GM19395 (cell line): Measurements from ENCODE around the gene CDK5R1.
A peak's percentile ranks its signal among the peaks of the same experiment; 100 is the strongest.

Source experiments
- ATAC-seq: cut with Tn5 transposase; IDR thresholded peaks from one replicate; pipeline ENCODE4 v1.9.1; 2021; ENCODE audit warnings: mild to moderate bottlenecking, moderate library complexity; ENCODE audit not compliant: unreplicated experiment

The CDK5R1 gene

DNA sequence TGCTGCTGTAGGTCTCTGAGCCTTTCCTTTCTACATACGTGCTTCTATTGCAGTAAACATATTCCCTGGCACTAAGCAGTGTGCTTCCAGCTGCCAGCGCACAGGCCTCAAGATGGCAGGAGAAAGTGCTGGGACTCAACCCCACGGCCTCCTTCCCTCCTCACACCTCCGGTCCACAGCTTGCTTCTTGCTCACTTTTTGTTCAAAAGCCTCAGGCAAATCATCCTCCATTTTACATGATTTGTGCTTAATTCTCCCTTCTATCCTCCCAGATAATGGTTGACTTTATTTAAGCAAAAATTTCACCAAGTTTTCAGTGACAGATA lies 5.4 kb downstream of the CDK5R1 start:
- ATAC-seq, result no peak

GRCh38 chr17:32492648-32493289 lies 6.0 kb downstream of the CDK5R1 start:
- no peak for ATAC-seq

DNA sequence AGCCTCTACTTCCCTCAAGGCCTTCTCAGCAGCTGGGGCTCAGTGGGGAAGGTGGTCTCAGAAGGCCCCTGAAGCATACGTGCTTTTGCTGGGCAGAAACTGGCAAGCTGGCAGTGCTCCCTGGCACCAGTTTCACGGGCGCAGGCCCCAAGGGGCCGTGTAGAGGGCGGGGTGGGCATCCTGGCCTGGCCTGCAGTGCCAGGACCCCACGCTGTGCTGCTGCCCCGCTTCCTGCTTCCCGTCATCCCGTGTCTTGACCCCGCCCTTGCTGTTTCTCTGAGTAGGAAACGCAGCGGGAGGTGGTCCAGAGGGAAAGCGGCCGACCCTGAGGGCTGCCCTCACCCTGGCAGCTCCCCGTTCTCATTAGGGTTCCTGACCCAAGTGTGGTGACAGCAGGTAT lies 6.8 kb downstream of the CDK5R1 start:
- no peak for ATAC-seq

- no peak for ATAC-seq
Measured at GRCh38 chr17:32493976-32494513, 7.3 kb downstream of the CDK5R1 start.

DNA sequence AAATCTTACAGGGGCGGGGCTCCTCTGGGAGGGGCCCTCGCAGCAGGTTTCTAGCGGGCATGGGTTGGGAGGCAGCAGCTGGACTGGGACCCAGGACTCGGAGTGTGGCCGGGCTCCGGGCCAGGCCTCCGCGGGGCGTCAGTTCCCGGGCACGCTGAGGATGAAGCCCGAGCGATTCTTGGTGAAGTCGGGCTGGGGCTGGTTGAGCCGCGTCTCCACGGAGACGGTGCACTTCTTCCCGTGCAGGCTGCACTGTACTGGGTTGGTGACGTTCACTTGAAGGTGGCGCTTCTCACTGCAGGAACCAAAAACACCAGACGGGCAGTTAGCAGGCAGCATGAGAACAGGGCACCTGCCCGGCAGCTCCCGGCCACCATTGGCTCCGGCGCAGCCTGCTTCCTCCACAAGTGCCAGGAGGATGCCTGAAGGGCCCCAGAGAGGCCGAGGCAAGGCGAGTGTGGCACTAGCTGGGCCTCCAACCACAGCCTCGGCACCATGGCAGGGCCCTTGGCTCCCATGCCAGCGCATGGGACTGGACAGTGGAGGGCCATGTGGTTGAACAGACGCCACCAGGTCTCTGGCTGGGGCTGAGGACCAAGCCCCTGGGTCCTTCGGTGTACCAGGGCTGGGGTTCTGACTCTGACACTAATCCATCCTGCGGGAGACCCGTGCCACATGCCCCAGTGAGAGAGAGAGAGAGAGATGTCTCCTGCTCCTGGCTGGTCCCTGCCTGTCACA lies 8.0 kb downstream of the CDK5R1 start:
- ATAC-seq, result no peak

DNA sequence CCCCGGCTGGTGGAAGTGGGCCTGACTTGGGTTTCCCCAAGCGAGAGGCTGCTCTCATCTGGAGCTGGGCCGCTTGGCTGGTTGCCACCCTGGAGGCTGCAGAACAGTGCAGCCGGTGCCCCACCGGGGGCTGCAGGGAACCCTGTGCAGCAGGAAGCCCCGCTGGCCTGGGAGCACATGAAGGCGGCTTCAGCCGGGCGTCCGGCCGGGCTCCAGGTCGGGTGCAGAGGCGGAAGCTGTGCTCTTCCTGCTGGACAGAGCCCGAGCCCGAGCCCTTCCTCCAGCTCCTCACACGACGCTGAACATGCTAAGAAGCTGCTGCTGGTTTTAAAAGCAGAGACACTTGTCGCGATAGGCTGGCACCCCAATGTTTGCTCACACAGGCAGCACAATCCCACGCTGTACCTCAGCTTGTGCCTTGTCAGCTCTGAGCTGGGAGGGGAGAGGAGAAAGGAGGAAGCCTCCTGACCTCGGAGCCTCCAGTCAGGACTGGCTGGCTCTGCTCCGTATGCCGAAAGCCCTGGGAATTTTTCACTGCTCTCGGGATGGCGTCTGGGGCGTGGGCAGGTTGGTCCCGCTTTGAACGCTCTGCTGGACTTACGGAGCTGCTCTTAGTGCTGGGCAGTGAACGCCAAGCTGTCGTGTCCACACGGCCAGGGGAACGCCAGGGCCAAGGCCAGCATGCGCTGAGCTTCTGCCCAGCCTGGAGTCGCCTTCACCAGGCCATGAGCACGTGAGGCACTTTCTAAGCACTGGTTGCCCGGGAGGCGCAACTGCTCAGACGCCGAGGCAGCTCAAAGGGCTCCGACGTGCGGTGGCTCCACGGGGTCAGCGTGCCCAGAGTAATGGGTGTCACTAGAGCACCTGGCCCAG lies 8.8 kb downstream of the CDK5R1 start:
- ATAC-seq, result no peak

DNA sequence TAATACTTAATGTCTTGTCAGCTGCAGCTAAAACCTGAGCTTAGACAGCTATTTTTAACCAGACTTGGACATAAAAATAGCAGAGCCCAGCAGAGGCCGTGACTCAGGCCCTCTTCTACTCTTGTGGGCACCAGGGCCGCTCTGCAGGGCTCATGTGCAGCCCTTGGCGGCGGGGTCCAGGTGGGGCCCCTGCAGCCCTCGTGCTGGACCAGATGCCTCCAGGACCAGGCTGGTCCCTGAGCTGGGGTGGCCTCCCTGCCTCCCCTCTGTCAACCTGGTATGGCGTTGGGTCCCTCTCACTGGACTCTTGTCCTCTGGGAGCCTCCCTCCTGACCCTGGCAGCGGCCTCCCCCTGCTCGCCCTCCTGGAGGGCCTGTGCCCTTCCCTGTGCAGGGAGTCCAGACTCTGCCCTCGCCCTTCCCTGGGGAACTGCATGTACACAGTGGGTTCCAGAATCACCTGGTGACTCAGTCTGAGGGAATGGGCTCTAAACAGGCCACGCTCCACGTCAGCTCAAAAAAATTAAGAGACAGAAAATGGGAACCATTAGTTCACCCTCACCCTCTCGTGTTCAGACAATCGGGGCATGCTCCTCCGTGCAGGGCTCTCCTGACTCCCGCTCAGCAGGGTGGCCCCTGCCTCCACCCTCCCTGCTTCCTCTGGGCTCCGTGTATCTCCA lies 9.7 kb downstream of the CDK5R1 start:
- no peak for ATAC-seq

GRCh38 chr17:32497431-32498205 lies 10.8 kb downstream of the CDK5R1 start:
- ATAC-seq, result no peak

GRCh38 chr17:32498391-32498790 lies 11.6 kb downstream of the CDK5R1 start:
- ATAC-seq, result no peak

DNA sequence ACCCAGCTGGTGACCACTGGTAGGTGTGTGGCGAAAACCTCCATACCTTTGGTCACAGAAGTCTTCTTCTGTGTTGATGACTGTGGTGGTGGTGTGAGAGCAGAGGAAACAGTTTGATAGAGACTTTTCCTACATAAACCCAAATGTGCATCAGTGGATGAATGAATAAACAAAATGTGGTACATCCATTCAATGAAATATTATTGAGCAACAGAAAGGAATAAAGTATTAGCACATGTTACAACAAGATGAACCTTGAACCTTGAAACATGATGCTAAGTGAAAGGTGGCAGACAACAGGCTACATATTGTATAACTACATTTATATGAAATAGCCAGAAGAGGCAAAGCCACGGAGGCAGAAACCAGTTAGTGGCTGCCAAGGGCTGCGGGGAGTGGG lies 15.2 kb downstream of the CDK5R1 start:
- ATAC-seq, result no peak

DNA sequence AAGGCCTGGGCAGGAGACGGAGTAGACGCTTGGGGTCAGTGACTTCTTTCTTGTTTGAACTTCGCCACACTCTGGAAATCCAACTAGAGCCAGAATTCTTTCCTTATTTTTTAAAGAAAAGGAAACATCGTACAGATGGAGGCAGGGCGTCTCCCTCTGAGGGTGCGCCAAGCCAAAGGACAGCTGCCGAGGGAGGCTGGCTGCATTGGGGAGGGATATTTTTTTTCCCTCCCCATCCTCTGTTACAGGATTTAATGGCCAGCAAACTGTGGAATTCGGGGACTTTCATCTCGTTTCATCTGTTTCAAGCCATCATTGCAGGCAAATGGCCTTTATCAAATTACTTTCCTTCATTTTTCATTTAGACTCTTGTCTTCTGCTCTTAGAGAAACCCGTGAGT lies 15.9 kb downstream of the CDK5R1 start:
- ATAC-seq, result no peak

- ATAC-seq, result peak; percentile 93
Measured at GRCh38 chr17:32503251-32504165, 16.7 kb downstream of the CDK5R1 start.

DNA sequence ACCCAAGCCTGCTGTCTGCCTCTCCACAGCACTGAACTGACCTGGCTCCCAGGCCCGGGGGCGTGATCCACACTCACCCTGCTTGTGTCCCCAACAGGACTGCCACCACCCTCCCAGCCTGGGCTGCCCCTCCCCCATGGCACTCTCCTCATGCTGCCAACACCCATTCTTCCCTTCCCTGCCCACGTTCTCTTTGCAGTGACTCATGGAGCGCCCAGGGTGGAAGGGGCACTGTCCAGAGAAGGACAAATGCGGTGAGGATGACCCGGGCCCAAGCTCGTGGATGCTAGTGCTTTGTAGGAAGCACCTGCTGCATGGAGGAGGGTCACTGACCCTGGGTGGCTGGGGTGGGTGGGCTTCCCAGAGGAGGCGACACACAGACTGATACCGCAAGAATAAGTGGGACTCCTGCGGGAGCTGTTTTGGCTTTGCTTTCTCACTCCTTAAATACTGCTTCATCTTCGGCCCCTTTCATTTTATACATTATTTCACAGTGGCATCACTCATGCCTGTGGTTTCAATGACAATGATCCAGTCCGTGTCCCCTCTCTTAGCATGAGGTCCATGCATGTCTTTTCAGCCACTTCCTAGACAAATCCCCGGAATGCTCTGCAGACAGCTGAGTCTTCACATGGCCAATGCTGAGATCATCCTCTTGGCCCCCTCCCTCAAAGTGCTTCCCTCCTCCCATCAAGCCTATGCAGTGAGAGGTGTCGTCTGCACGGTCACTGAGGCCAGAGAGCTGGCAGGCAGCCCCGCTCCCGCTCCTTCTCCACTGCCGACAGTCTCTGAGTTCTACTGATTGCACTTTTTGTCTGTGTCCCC lies 17.6 kb downstream of the CDK5R1 start:
- ATAC-seq, result no peak

- no peak for ATAC-seq
Measured at GRCh38 chr17:32508926-32509325, 22.1 kb downstream of the CDK5R1 start.

DNA sequence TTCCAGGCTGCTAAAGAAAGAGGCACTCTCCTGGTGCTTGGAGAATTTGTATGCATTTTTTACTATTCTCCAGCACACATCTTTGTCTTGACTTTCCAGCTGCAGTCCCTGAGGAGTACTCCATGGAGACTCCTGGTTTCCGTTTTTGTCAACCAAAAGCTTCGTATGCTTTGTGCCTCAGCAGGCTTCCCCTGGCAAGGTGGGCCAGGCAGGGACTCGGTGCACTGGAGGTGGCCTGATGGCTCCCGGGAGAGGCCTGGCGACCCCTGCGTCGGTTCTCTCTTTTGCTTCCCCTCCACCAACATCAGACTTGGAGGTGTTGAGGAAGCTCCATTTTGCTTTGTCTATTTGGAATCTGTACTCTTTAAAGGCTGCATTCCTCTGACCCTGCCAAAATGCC lies 23.7 kb downstream of the CDK5R1 start:
- no peak for ATAC-seq

DNA sequence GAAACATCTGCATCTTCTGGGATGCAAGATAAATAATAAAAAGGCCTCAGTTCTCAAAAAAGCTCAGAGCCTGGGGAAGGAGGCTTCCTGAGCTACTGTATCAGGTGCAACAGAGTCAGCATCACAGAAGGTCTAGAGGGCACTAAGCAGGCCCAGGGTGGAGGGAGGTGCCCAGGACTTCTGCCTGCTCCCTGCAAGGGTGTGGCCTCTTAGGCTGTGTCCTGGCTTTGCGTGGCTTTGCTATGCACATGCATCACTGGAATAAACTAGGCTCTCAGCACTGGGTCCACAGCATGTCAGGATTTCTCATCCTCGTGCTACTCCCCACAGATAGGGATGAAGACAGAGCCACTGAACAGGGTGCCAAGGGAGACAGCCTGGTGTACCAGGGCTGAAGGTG lies 25.5 kb downstream of the CDK5R1 start:
- no peak for ATAC-seq

DNA sequence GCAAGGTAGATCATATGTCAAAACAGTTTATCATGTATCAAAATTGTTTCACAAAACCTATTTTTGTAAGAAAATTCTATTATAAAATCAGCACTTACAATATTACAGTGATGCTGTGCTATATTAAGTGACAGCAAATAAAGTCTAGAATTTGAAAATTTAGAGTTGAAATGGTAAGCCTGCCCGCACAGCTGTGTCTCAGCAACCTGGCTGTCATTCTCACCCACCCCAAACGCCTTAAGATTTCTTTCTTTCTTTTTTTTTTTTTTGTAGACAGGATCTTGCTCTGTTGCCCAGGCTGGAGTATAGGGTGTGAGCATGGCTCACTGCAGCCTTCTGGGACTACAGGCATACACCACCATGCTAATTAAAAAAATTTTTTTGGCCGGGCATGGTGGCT lies 26.8 kb downstream of the CDK5R1 start:
- ATAC-seq, result no peak

DNA sequence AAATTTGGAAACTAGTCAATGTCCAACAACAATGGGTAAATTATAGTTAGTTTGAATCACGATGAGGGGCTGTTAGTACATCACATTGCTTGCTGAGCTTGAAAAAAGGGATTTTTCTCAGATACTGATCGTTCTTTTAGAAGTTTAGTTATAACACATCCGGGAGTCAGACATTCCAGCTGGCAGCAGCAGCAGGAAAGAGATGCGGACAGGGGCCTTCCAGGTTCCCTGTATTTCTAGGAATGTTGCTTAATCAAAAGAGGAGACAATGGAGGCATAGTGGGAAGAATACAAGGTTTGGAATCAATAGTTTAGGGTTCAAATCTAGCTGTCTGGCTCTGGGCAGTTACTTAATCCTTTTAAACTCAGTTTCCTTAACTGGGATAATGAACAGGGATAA lies 27.8 kb downstream of the CDK5R1 start:
- no peak for ATAC-seq
